Thymus (tissue), 11 donors: Measurements from ENCODE around the gene FBN2. TPM values are rescaled to one million over a fixed set of nuclear protein-coding genes. Genes with fewer than 3 reads are reported as not detected.

Experiments
- DNase-seq, 9 donors: peaks; one replicate each; pipeline ENCODE4 v3.0.0-alpha.2; 2013; ENCODE audit warnings: low spot score in 9 of 9, low read depth in 6 of 9, missing footprints in 1 of 9
- H3K27ac ChIP-seq, 2 donors: one replicate each; pipeline ENCODE4 v1.5.1; 2013; ENCODE audit warnings: control low read depth in 1 of 2, low read depth in 1 of 2, low read length in 1 of 2, mild to moderate bottlenecking in 1 of 2, moderate library complexity in 1 of 2
- H3K27me3 ChIP-seq, 2 donors: one replicate each; pipeline ENCODE4 v1.5.1; 2013; ENCODE audit warnings: low read length in 1 of 2; ENCODE audit not compliant: control insufficient read depth in 2 of 2, insufficient read depth in 1 of 2
- H3K36me3 ChIP-seq, 2 donors: one replicate each; pipeline ENCODE4 v1.5.1; 2013; ENCODE audit warnings: low read length in 1 of 2, mild to moderate bottlenecking in 1 of 2, moderate library complexity in 1 of 2; ENCODE audit not compliant: control insufficient read depth in 2 of 2, insufficient read depth in 2 of 2
- H3K4me1 ChIP-seq, 2 donors: one replicate each; pipeline ENCODE4 v1.5.1; 2013; ENCODE audit warnings: low read length in 2 of 2; ENCODE audit not compliant: control insufficient read depth in 2 of 2, insufficient read depth in 2 of 2
- H3K4me3 ChIP-seq, 2 donors: one replicate each; pipeline ENCODE4 v1.5.1; 2013; ENCODE audit warnings: low read length in 2 of 2, control low read depth in 1 of 2, mild to moderate bottlenecking in 1 of 2
- H3K9me3 ChIP-seq, 2 donors: one replicate each; pipeline ENCODE4 v1.5.1; 2013; ENCODE audit warnings: low read length in 1 of 2, mild to moderate bottlenecking in 1 of 2; ENCODE audit not compliant: control insufficient read depth in 2 of 2, insufficient read depth in 1 of 2
- WGBS: extraction: QIAGEN DNeasy Blood & Tissue Kit; methylation state at CpG from one replicate; pipeline ENCODE4 v1.1.7; 2013; 5-methylcytosine and 5-hydroxymethylcytosine counted together
- polyA plus RNA-seq: library from polyadenylated mRNA; stranded (reverse); fragments of 200-250 nt; gene quantifications from one replicate; pipeline ENCODE4 v1.2.3, GENCODE V29; 2013
- total RNA-seq: library from RNA; stranded (reverse); fragments of 120-200 nt; gene quantifications from one replicate; pipeline ENCODE4 v1.2.4, GENCODE V29; 2013
- donor health status: healthy.

Gene FBN2
- total and polyA plus RNA-seq, 2 donors = 0.23 to 5.5 TPM

DNA sequence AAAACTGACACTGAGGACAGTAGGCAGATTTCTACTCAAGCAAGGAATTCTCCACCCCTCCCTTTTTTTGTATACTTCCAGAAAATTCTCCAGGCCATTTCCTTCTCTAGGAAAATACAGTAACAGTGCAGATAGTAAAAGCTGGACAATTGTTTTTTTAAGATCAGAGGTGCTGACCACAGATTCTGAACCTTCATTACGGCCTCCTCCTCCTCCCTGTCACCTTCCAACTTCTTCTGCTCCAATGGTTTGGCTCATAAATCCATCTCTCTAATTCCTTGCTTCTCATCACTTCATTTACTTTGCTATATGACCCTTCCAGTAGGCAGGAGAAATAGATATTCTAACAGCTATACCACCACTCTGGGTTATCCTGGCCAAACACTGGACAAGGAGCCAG, 220.6 kb downstream of the FBN2 start:
- no peaks in the 10 kb centered on the region for H3K9me3 ChIP-seq
- H3K4me3 ChIP-seq = no peak overlapping the region
- DNase-seq = no peak
- WGBS = 81% methylated on average over 1 of the region's 1 CpG
- H3K27ac ChIP-seq = no peak overlapping the region
- H3K36me3 ChIP-seq = no peaks in the 10 kb centered on the region
- no peaks in the 10 kb centered on the region for H3K27me3 ChIP-seq
- H3K4me1 ChIP-seq = no peaks in the 10 kb centered on the region

DNA sequence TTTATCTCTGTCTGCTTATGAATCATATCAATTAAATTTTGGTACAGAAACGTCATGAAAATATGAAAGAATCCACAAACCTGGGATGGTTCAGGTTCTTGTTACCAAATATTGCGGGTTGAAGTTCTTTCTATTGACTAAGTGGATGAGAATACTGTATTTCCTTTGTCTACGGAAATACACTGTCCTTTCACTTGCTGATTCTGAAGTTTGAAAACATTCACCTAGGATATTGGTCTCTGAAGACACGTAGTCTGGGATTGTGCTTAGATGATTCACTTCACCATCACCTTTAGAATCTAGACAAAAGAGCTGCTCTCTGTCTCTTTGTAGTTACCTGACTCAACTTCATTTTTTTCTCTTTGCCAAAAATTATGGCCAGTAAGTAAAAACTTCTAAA, 222.4 kb downstream of the FBN2 start:
- Histone ChIP-seq H3K27ac (no peak overlapping the region), H3K27me3 (no peaks in the 10 kb centered on the region), H3K9me3 (no peaks in the 10 kb centered on the region), H3K4me3 (no peak overlapping the region), H3K36me3 (no peaks in the 10 kb centered on the region), H3K4me1 (no peaks in the 10 kb centered on the region)
- 92% methylated on average over 4 of the region's 4 CpGs for WGBS
- DNase-seq = no peak

DNA sequence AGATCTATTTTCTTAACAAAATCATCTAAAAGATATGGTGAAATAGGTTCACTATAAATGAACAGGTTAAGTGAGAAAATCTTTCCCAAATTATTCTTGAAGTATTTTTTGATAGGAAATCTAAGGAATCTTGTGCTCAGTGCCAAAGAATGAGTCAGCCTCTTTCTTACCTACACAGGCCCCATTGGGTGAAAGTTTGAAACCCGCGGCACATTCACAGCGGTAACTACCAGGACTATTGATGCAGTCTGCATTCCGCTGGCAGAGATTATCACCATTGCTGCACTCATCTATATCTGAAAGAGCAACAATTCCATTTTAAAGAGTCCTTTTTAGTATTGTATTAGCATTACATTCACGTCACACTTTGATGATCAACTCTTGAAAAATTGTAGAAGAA, 232.7 kb downstream of the FBN2 start:
- Histone ChIP-seq H3K4me1 (no peaks in the 10 kb centered on the region), H3K9me3 (no peaks in the 10 kb centered on the region), H3K36me3 (no peaks in the 10 kb centered on the region), H3K27ac (no peak overlapping the region), H3K27me3 (no peaks in the 10 kb centered on the region), H3K4me3 (no peak overlapping the region)
- DNase-seq = no peak
- WGBS = 97% methylated on average over 5 of the region's 5 CpGs

DNA sequence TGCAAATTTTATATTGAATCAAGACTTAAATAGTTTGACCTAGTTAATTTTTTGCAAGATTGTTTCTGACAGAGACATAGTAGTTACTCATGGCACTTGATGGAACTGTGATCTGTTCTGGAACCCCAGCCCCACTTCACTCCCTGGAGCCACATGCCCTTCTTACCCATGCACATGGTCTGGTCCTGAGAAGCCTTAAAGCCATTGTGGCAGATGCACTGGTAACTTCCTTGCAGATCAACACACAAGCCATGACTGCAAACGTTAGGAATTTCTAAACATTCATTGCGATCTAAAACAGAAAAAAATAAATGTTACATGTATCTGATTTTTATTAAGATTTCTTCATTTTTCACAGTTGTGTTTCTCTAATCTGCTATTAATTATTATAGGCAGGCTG, 233.3 kb downstream of the FBN2 start:
- no peaks in the 10 kb centered on the region for H3K4me1 ChIP-seq
- WGBS = 97% methylated on average over 2 of the region's 2 CpGs
- no peak overlapping the region for H3K4me3 ChIP-seq
- H3K27me3 ChIP-seq = no peaks in the 10 kb centered on the region
- no peaks in the 10 kb centered on the region for H3K9me3 ChIP-seq
- no peak overlapping the region for H3K27ac ChIP-seq
- DNase-seq = no peak
- H3K36me3 ChIP-seq = no peaks in the 10 kb centered on the region

DNA sequence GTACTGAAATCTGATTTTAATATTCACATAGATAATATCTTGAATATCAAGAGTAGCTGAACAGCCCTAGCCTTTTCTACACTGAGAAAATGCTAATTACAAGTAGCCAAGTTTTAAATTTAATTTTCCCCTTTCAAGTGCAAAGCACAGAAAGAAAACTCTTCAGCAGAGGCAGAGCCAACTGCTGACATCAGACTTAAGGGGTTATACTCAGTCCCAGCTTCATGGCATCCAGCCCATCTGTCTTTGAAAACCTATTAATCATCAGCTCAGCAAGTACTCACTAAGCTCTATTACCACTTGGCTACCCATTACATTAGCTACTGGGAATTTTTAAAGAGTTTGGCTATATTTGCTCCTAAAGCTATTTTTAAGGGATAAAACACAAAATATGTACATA, 234.0 kb downstream of the FBN2 start:
- peak in 3 of 9 donors; percentile 2 to 7 (median 4) for DNase-seq
- no peaks in the 10 kb centered on the region for H3K4me1 ChIP-seq
- no peaks in the 10 kb centered on the region for H3K27me3 ChIP-seq
- H3K9me3 ChIP-seq = no peaks in the 10 kb centered on the region
- no peak overlapping the region for H3K27ac ChIP-seq
- H3K4me3 ChIP-seq = no peak overlapping the region
- H3K36me3 ChIP-seq = no peaks in the 10 kb centered on the region

DNA sequence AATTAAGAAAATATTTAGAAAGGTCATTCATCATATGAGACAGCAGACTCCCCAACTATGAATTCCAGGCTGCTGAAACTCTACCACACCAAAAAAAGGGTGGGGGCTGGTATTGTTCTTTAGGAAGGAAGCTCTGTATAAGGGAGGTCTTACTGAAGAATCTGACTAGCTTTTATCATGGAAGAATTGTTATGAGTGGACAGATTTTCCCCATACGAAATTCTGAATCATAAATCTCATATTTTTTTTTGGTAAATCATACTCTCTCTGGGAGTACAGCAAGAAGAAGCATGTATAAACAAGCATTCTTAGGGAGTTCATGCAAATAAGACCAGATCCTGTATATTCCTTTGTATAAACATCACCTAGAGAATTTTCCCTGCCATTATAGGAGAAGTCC, 234.5 kb downstream of the FBN2 start:
- Histone ChIP-seq H3K36me3 (no peaks in the 10 kb centered on the region), H3K9me3 (no peaks in the 10 kb centered on the region), H3K27me3 (no peaks in the 10 kb centered on the region), H3K27ac (no peak overlapping the region), H3K4me3 (no peak overlapping the region), H3K4me1 (no peaks in the 10 kb centered on the region)
- WGBS = 73% methylated on average over 1 of the region's 1 CpG
- DNase-seq = no peak

DNA sequence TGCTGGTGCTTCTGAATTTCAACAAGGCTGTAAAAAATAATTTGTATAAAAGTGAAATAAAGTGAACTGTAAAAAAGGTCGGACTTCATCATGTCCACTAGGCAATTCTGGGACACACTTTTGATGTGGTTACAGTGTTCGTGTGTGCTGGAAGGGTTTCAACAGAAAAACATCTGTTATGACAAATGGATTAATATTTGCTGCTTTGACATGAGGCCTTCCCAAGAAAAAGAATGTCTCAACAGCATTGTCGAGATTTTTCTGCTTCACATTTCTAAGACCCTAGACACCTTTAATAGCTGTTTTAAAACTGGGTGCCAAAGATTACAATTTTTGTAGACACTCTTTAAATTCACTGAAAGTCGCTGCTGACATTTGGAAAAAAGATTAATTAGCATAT, 237.9 kb downstream of the FBN2 start:
- 90% methylated on average over 4 of the region's 4 CpGs for WGBS
- DNase-seq = no peak

DNA sequence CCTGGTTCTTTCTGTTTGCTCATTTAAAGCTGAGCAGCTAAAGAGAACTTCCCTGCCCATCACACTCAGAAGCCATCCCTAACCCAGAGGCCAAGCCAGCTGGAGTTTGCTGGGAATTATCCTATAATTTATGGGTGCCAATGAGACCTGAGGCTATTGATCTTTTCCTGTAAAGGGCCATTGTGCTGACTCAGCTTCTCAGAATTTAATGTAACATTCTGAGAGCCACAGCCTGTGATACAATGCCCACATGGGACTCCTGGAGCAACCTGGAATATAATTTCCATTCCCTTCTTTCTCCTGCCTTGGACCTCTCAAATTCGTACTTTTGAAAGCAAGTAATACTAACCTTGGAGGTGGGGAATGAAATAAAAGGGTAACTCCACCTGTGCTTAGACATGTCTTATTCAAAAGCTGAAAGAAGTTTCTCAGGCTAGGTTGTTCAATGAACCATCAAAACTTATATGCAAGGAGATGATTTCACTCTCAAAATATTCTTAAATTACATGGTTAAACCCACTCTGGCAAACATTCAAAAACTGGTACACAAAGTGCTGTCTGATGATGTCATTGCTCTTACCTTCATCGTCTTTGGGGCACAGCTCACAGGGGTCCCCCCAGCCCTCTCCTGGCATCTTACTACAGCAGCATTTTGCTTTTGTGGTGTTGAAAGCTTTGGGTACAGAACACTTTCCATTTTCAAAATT, 247.7 kb downstream of the FBN2 start:
- Histone ChIP-seq H3K4me1 (no peaks in the 10 kb centered on the region), H3K4me3 (no peak overlapping the region), H3K36me3 (no peaks in the 10 kb centered on the region), H3K27me3 (no peaks in the 10 kb centered on the region), H3K9me3 (no peaks in the 10 kb centered on the region), H3K27ac (no peak overlapping the region)
- no peak for DNase-seq
- WGBS = 86% methylated on average over 2 of the region's 2 CpGs

More for the DNA sequence above, 237.9 kb downstream of the FBN2 start:
- Histone ChIP-seq H3K4me1 (no peaks in the 10 kb centered on the region), H3K4me3 (no peak overlapping the region), H3K27me3 (no peaks in the 10 kb centered on the region), H3K9me3 (no peaks in the 10 kb centered on the region), H3K36me3 (no peaks in the 10 kb centered on the region), H3K27ac (no peak overlapping the region)

DNA sequence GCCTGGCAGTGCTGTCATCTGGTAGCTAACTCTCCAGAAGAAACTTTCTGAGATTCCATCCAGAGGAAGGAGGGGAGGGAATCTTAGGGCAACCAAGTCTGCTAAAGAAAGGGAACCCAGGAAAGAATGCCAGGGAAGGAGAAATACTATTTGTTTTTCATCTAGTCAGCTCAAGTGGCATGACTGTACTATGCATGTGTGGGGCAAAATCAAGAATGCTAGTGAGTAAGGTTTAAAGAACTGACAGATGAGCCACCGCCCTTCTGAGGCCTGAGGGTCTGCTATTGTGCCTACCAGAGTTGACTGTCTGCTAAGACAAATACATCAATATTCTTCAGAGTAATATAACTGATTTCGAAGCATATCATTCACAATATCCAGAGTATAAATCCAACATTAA, 250.3 kb downstream of the FBN2 start:
- no peaks in the 10 kb centered on the region for H3K9me3 ChIP-seq
- DNase-seq = no peak
- H3K4me3 ChIP-seq = no peak overlapping the region
- H3K27ac ChIP-seq = no peak overlapping the region
- H3K4me1 ChIP-seq = no peaks in the 10 kb centered on the region
- no peaks in the 10 kb centered on the region for H3K36me3 ChIP-seq
- WGBS = 70% methylated on average over 2 of the region's 2 CpGs
- no peaks in the 10 kb centered on the region for H3K27me3 ChIP-seq
